ENCODE results near the gene ALOX5AP. TPM values are rescaled to one million over a fixed set of nuclear protein-coding genes. Genes with fewer than 3 reads are reported as not detected.

ALOX5AP gene
- total RNA-seq, 1 donor from 2014 or later: not detected

- peak overlapping the region; percentile 89 for H2AFZ ChIP-seq (replicated peaks)
- H3K79me2 ChIP-seq (ENCODE audit: low read depth): no peaks in the 10 kb centered on the region
- H3K9ac ChIP-seq: no peak overlapping the region
- peaks cover 34% of the 10 kb centered on the region for H3K4me1 Mint-ChIP-seq
- no peaks in the 10 kb centered on the region for H3F3A ChIP-seq (ENCODE audit: low read depth)
- H3K9me3 ChIP-seq (ENCODE audit: low read depth): no peaks in the 10 kb centered on the region
- no peaks in the 10 kb centered on the region for H4K20me1 ChIP-seq (ENCODE audit: low read depth)
- no peaks in the 10 kb centered on the region for H3K36me3 ChIP-seq
- H3K4me1 ChIP-seq: no peaks in the 10 kb centered on the region
- H3K27me3 Mint-ChIP-seq (ENCODE audit: insufficient read depth, low read depth): peaks cover 2% of the 10 kb centered on the region
- H3K27ac Mint-ChIP-seq: peak overlapping the region; percentile 14
- DNase-seq (ENCODE audit: low spot score): no peak
- no peak overlapping the region for H3K27ac ChIP-seq
- TF ChIP-seq EZH2phosphoT487 (IDR thresholded peaks at IDR 0.05) (no peak), CTCF (IDR thresholded peaks at IDR 0.05) (no peak), EZH2 (IDR thresholded peaks at IDR 0.05) (no peak)
- no peak overlapping the region for H3K4me3 Mint-ChIP-seq
- H3K4me2 ChIP-seq: no peak overlapping the region
- H3K27me3 ChIP-seq: no peaks in the 10 kb centered on the region
- no peaks in the 10 kb centered on the region for H3K36me3 Mint-ChIP-seq
- no peak overlapping the region for H3K4me3 ChIP-seq
- H3K9me3 Mint-ChIP-seq: no peaks in the 10 kb centered on the region
Measured at GRCh38 chr13:30696278-30697176, 38.8 kb upstream of the ALOX5AP start.

- no peak overlapping the region for H3K4me3 ChIP-seq
- no peak overlapping the region for H2AFZ ChIP-seq (replicated peaks)
- no peaks in the 10 kb centered on the region for H3K4me1 ChIP-seq
- TF ChIP-seq EZH2phosphoT487 (IDR thresholded peaks at IDR 0.05) (no peak), EZH2 (IDR thresholded peaks at IDR 0.05) (no peak), CTCF (IDR thresholded peaks at IDR 0.05) (no peak)
- no peaks in the 10 kb centered on the region for H3K36me3 ChIP-seq
- H3K27ac Mint-ChIP-seq: no peak overlapping the region
- H3K27me3 ChIP-seq: no peaks in the 10 kb centered on the region
- no peaks in the 10 kb centered on the region for H3K36me3 Mint-ChIP-seq
- no peak overlapping the region for H3K27ac ChIP-seq
- no peak for DNase-seq (ENCODE audit: low spot score)
- H3K9me3 Mint-ChIP-seq: no peaks in the 10 kb centered on the region
- H3K4me2 ChIP-seq: no peak overlapping the region
- H3K27me3 Mint-ChIP-seq (ENCODE audit: insufficient read depth, low read depth): peaks cover 2% of the 10 kb centered on the region
- H3F3A ChIP-seq (ENCODE audit: low read depth): no peaks in the 10 kb centered on the region
- H3K79me2 ChIP-seq (ENCODE audit: low read depth): no peaks in the 10 kb centered on the region
- H4K20me1 ChIP-seq (ENCODE audit: low read depth): no peaks in the 10 kb centered on the region
- no peak overlapping the region for H3K9ac ChIP-seq
- peaks cover 34% of the 10 kb centered on the region for H3K4me1 Mint-ChIP-seq
- H3K9me3 ChIP-seq (ENCODE audit: low read depth): no peaks in the 10 kb centered on the region
- H3K4me3 Mint-ChIP-seq: no peak overlapping the region
Measured at GRCh38 chr13:30697177-30697953, 38.0 kb upstream of the ALOX5AP start.

- H3K9ac ChIP-seq: no peak overlapping the region
- H3K36me3 ChIP-seq: no peaks in the 10 kb centered on the region
- Mint-ChIP-seq H3K4me1 (peaks cover 34% of the 10 kb centered on the region), H3K9me3 (no peaks in the 10 kb centered on the region), H3K4me3 (no peak overlapping the region), H3K27ac (no peak overlapping the region), H3K27me3 (ENCODE audit: insufficient read depth, low read depth) (peaks cover 2% of the 10 kb centered on the region), H3K36me3 (no peaks in the 10 kb centered on the region)
- H2AFZ ChIP-seq (replicated peaks): no peak overlapping the region
- H3K4me3 ChIP-seq: no peak overlapping the region
- H3K4me2 ChIP-seq: no peak overlapping the region
- no peak for DNase-seq (ENCODE audit: low spot score)
- H3K4me1 ChIP-seq: no peaks in the 10 kb centered on the region
- no peaks in the 10 kb centered on the region for H3K9me3 ChIP-seq (ENCODE audit: low read depth)
- no peaks in the 10 kb centered on the region for H3K27me3 ChIP-seq
- H3K79me2 ChIP-seq (ENCODE audit: low read depth): no peaks in the 10 kb centered on the region
- no peaks in the 10 kb centered on the region for H4K20me1 ChIP-seq (ENCODE audit: low read depth)
- H3K27ac ChIP-seq: no peak overlapping the region
- TF ChIP-seq EZH2 (IDR thresholded peaks at IDR 0.05) (no peak), CTCF (IDR thresholded peaks at IDR 0.05) (no peak), EZH2phosphoT487 (IDR thresholded peaks at IDR 0.05) (no peak)
- H3F3A ChIP-seq (ENCODE audit: low read depth): no peaks in the 10 kb centered on the region
Measured at GRCh38 chr13:30697996-30698401, 37.3 kb upstream of the ALOX5AP start.
